AG04450 (cell line): Measurements from ENCODE around the gene SHMT2. TPM values are rescaled to one million over a fixed set of nuclear protein-coding genes. Genes with fewer than 3 reads are reported as not detected.

Source experiments
- CTCF ChIA-PET: fragments of 300-600, 350-600 bp; formaldehyde crosslinking; extraction: SDS; loops from one replicate; lab custom pipeline; 2022; ENCODE audit warnings: antibody characterized with exemption, inconsistent platforms; lab: Charles Lee
- POLR2A ChIA-PET: fragments of 350-600 bp; formaldehyde crosslinking; extraction: SDS; loops from one replicate; lab custom pipeline; 2021; ENCODE audit warnings: antibody characterized with exemption, inconsistent platforms; lab: Yijun Ruan, JAX
- DNase-seq: peaks from one replicate; pipeline ENCODE4 v3.0.0-alpha.2; 2011; ENCODE audit warnings: low read depth, low spot score
- H3K27ac ChIP-seq: one replicate; pipeline ENCODE4 v1.5.1; 2012; ENCODE audit warnings: low read depth, low read length, control low read depth
- H3K27me3 ChIP-seq: one replicate; pipeline ENCODE4 v1.6.0; 2012; ENCODE audit warnings: low read length; ENCODE audit not compliant: control insufficient read depth, insufficient read depth
- H3K4me3 ChIP-seq: 2 replicates; pipeline ENCODE4 v1.5.1; 2011; ENCODE audit warnings: mild to moderate bottlenecking, low read depth, low read length, control low read depth
- H3K9me3 ChIP-seq: 2 replicates; pipeline ENCODE4 v1.5.1; 2012; ENCODE audit warnings: low read length; ENCODE audit not compliant: control insufficient read depth, insufficient read depth
- polyA plus RNA-seq: library from polyadenylated mRNA; depleted of rRNA; stranded (reverse); fragments of >200 nt; gene quantifications from 2 replicates; pipeline ENCODE4 v1.2.3, GENCODE V29; 2011
- TF ChIP-seq, protein P1 (sequence below): IDR thresholded peaks from 2 replicates; pipeline ENCODE4 v1.5.1; 2011; ENCODE audit warnings: low read depth, low read length, control low read depth, inconsistent platforms

The SHMT2 gene
- polyA plus RNA-seq, 1 experiment, result 266 TPM

- TF ChIP-seq, protein P1, sequence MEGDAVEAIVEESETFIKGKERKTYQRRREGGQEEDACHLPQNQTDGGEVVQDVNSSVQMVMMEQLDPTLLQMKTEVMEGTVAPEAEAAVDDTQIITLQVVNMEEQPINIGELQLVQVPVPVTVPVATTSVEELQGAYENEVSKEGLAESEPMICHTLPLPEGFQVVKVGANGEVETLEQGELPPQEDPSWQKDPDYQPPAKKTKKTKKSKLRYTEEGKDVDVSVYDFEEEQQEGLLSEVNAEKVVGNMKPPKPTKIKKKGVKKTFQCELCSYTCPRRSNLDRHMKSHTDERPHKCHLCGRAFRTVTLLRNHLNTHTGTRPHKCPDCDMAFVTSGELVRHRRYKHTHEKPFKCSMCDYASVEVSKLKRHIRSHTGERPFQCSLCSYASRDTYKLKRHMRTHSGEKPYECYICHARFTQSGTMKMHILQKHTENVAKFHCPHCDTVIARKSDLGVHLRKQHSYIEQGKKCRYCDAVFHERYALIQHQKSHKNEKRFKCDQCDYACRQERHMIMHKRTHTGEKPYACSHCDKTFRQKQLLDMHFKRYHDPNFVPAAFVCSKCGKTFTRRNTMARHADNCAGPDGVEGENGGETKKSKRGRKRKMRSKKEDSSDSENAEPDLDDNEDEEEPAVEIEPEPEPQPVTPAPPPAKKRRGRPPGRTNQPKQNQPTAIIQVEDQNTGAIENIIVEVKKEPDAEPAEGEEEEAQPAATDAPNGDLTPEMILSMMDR, result no peak
- CTCF ChIA-PET, result no interaction called here
- Histone ChIP-seq H3K27ac (no peak overlapping the region), H3K27me3 (no peaks in the 10 kb centered on the region), H3K9me3 (no peaks in the 10 kb centered on the region; the same call in 1 of the 2 replicates), H3K4me3 (no peak overlapping the region)
- POLR2A ChIA-PET, result no interaction called here
- no peak for DNase-seq
These were observed 25.7 kb upstream of the SHMT2 start for GRCh38 chr12:57203791-57204190.

- DNase-seq, result no peak
- H3K4me3 ChIP-seq, result no peak overlapping the region
- H3K27me3 ChIP-seq, result no peaks in the 10 kb centered on the region
- no peaks in the 10 kb centered on the region; the same call in 1 of the 2 replicates for H3K9me3 ChIP-seq
- TF ChIP-seq, protein P1, result no peak
- ChIA-PET CTCF (no interaction called here), POLR2A (no interaction called here)
- H3K27ac ChIP-seq, result no peak overlapping the region
These were observed 25.1 kb upstream of the SHMT2 start for GRCh38 chr12:57204454-57204853.

- Histone ChIP-seq H3K27me3 (no peaks in the 10 kb centered on the region), H3K9me3 (no peaks in the 10 kb centered on the region; the same call in 1 of the 2 replicates), H3K27ac (no peak overlapping the region), H3K4me3 (no peak overlapping the region)
- POLR2A ChIA-PET, result no interaction called here
- TF ChIP-seq, protein P1, result no peak
- DNase-seq, result no peak
- CTCF ChIA-PET, result no interaction called here
These were observed 24.3 kb upstream of the SHMT2 start for GRCh38 chr12:57205186-57205585.

DNA sequence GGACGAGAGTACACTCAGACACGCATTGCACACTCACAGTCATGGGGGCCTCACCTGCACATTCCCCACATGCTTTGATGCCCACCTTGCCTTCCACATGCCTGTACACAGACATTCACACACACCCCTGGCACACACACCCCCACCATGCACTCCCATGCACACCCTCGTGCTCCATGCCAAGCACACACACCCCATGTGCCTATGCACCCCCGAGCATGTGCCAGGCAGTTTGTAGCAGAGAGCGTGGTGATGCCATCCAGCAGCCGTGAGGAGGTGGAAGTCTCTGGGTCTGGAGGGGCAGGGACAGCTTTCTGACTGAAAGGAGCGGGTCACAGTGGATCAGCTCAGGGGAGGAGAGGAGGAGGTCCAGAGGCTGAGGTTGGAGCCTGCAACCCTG is 23.6 kb upstream of the SHMT2 start:
- no peak for DNase-seq
- TF ChIP-seq, protein P1, result no peak
- Histone ChIP-seq H3K27ac (no peak overlapping the region), H3K4me3 (no peak overlapping the region), H3K27me3 (no peaks in the 10 kb centered on the region), H3K9me3 (no peaks in the 10 kb centered on the region; the same call in 1 of the 2 replicates)
- CTCF ChIA-PET, result no interaction called here
- POLR2A ChIA-PET, result no interaction called here

GRCh38 chr12:57207731-57208630 is 21.5 kb upstream of the SHMT2 start:
- no peak overlapping the region for H3K4me3 ChIP-seq
- TF ChIP-seq, protein P1, result no peak
- DNase-seq, result no peak
- POLR2A ChIA-PET, result no interaction called here
- peak overlapping the region; percentile 2 for H3K27ac ChIP-seq
- CTCF ChIA-PET, result no interaction called here
- H3K27me3 ChIP-seq, result no peaks in the 10 kb centered on the region
- no peaks in the 10 kb centered on the region; the same call in 1 of the 2 replicates for H3K9me3 ChIP-seq
